Muscle of arm (tissue), 12 donors: Measurements from ENCODE around the gene TKT. TPM values are rescaled to one million over a fixed set of nuclear protein-coding genes. Genes with fewer than 3 reads are reported as not detected.
"Not testable (repeated sequence)": the region's sequence is repeated elsewhere in the genome, so short reads cannot be mapped to it uniquely, and the experiment has no call there.

Source experiments
- DNase-seq: peaks from one replicate; pipeline ENCODE4 v3.0.0-alpha.2; 2013
- polyA plus RNA-seq, 12 donors: library from polyadenylated mRNA; unstranded; fragments of 120-200 nt; gene quantifications; one replicate each; pipeline ENCODE4 v1.2.1, GENCODE V29; 2013; ENCODE audit not compliant: insufficient read length in 12 of 12

The TKT gene
- polyA plus RNA-seq, 12 donors, result 24.9 to 75.6 (median 28.2) TPM; not detected in 1

GRCh38 chr3:53264718-53265117, 8.9 kb upstream of the TKT start:
- DNase-seq, result no peak

DNA sequence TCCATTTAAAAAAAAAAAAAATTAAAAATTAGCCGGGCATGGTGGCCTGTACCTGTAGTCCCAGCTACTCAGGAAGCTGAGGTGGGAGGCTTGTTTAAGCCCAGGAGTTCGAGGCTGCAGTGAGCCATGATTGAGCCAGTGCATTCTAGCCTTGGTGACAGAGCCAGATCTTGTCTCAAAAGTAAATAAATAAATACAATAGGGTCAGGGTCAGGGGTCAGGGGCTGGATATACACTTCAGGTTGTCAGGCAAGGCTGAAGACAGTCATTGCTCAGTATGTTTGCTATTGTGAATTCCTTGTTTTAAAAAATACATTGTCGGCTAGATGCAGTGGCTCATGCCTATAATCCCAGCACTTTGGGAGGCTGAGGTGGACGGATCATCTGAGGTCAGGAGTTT, 8.1 kb upstream of the TKT start:
- DNase-seq, result no peak

- DNase-seq, result no peak
These were observed 5.9 kb upstream of the TKT start for GRCh38 chr3:53261712-53262111.

DNA sequence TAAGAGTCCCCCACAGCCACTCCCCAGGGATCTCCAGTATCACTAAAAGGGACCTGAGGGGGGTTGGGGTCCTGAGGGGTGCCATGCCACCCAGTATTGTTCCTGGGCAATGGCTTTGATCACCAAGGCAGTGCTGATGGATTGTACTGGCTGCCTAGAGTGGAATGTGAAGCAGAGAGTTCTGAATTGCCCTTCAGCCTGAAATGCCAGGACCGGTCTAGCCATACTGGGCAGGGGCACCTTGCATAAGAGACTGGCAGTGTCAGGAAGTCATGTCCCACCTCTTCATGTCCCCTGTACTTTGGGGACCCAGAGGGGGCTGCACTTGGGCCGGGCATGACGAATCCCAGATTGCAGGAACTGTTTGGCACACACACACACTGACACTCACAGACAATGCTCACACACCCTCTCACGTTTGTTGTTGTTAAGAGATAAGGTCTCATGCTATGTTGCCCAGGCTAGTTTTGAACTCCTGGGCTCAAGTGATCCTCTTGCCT, 4.5 kb upstream of the TKT start:
- DNase-seq, result no peak

DNA sequence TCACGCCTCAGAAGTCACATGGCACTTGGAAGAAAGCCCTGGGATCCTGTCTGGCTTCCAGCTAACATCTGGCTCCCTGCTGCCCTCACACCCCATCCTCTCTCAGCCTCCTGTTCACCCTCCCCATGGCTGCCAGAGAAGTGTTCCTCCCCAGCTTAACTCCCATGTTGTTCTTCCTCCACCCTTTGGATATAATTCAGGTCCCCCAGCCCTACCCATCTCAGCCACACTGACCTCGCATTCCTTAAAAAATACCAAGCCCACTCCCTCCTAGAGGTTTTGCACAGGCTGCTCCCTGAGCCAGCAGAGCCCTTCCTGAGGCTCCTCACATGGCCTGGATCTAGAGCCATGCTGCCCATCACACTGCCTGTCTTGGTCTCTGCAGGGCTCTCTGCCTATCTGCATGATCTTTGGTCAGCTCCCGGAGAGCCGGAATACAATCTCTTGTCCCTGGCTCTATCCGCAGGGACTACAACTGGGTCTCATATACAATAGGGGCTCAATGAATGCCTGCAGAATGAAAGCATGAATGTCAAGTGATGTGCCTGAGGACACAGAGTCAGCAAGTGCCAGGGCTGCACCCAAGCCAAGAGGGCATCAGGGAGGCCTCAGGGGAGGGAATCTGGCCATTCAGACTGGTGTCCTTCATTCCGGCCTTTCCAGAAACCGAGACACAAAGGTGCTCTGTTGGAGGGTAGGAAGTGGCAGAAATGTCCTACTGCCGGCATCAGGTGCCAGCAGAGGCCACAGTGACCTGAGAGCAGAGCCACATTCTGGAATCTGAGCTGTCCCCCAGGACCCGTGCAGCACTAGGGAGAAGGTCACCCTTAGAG, 3.8 kb upstream of the TKT start:
- DNase-seq, result no peak

DNA sequence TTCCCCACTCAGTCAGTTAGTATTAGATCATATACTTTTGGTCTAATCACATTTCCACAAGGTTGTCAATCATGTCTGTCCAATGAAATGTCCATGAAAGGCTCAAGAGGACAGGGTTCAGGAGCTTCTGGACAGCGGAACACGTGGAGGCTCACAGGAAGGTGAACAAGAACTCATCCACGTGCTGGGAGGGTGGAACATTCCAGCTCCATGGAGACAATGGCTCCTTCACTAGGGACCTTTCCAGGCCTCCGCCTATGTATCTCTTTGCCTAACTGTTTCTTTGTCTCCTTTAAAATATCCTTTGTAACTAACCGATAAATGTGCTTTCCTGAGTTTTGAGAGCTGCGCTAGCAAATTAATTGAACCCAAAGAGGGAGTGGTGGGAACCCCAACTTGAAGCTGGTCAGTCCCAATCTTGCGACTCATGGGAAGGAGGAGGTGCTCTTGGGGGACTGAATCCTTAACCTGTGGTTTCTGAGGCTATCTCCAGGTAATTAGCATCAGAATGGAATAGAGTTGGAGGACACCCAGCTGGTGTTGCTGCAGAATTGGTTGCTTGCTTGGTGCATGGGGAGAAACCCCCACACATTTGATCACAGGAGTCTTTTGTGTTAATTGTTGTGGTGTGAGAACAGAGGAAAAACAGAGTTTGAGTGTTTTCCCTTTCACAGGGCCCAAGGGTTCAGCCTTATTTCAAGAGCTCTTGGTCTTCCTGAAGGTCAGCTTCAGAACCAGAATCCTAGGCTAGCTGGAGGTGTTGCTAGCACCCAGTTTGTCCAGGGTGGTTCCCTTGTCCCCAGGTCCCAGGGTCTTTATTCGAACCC, 3.0 kb upstream of the TKT start:
- no peak for DNase-seq

DNA sequence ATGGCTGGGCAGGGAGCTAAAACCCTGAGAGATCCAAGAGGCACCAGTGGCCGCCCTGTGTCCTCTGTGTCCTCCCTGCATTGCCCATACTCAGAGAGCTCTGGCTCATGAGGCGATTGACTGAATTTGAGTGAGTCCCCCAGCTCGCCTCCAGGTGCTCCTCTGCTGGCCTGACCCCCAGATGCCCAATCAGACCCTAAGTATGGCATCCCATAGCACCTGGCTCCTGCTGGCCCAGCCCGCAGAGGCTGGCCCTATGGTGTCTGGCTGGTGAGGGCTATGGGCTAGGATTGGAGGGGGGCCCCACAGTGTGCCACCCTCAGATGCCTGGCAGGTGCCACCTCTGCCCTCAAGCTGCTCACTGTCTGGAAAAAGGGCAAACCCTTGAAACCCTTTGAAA, 1.6 kb upstream of the TKT start:
- DNase-seq, result no peak

GRCh38 chr3:53256704-53257055, 858 bp upstream of the TKT start:
- DNase-seq, result no peak

- peak; percentile 22 for DNase-seq
These were observed 423 bp downstream of the TKT start for GRCh38 chr3:53255423-53255774.

DNA sequence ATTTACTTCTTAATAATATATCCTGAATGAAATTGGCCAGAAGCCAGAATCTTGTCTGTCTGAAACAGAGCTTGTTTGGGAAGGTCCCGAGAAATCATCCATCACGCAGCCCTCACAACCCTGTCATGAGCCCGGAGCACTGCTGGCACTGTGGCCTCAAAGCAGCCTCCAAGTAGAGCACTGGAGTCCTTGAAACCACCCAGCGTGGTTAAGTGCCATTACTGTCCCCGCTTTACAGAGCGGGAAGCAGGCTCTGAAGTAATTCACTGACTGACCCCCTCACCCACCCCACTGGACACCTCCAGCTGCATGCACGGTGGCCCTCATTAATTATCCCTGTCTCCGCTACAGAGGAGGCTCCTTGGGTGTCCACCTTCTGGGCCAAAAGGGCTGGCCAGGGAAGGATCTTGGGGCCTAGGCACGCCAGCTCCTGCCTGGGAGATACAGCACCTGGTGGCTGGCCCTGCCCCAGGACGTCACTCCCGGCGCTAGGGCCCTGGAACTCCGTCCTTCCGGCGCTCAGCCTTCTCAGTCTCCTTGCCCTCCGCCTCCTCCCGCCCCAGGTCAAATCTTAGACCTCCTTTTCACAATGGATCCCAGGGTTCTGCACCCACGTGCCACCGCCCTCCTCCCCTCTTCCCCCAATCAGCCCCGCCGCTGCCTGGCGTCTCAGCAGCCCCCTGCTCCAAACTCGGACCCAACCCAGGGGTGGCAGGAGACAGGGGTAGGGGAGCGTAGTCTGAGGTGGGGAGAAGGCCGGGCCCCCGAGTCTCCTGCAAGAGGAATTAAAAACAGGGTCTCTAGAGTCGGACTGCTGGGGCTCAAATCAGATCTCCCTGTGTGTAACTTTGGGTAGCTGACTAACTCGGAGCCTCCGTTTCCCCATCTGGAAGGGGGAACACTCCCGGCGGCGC, 1.1 kb downstream of the TKT start:
- peak; percentile 38 for DNase-seq

GRCh38 chr3:53253707-53254508, 1.9 kb downstream of the TKT start:
- no peak for DNase-seq

- DNase-seq, result not testable (repeated sequence)
These were observed 2.9 kb downstream of the TKT start for GRCh38 chr3:53252947-53253322.

GRCh38 chr3:53252096-53252946, 3.5 kb downstream of the TKT start:
- DNase-seq, result no peak

DNA sequence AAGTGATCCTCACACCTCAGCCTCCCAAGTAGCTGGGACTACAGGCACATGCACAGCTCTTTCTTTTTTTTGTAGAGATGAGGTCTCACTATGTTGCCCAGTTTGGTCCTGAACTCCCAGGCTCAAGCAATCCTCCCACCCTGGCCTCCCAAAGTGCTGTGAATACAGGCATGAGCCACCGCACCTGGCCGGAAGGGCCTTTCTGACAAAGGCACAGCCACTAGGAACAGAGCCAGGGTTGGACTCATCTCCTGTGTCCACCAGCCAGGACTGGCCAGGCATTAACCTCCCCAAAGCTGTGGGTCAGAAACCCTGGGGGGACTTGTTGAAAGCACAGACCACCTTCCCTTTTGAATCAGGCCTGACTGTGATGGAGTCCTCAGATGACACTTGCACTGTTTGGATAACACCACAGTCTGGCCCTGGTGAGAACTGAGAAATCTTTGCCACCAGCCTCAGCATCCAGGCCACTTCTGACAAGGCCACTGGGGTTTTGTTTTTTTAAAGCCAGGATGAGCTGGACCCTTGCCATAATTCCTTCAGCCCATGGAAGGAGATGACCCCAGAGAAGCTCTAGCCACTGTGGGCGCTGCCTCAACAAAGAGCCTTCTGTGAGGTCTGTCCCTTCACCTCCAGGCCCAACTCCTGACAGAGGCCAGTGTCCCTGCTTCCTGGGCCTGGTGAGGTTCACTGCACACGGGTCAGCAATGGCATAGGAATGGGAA, 4.8 kb downstream of the TKT start:
- no peak for DNase-seq

GRCh38 chr3:53250453-53250852, 5.4 kb downstream of the TKT start:
- DNase-seq, result no peak

DNA sequence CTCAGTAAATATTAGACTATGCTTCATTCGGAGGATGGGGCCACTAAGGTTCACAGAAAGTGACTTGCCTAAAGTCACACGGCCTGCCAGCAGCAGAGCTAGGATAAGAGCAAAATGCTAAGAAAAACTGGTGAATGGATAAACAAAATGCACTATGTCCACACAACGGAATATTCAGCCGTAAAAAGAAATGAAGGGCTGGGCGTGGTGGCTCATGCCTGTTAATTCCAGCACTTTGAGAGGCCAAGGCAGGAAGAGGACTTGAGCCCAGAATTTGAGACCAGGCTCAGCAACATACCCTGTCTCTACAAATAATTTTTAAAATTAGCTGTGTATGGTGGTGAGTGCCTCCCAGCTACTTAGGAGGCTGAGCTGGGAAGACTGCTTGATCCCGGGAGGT, 7.7 kb downstream of the TKT start:
- no peak for DNase-seq

- no peak for DNase-seq
These were observed 8.2 kb downstream of the TKT start for GRCh38 chr3:53247619-53248018.

DNA sequence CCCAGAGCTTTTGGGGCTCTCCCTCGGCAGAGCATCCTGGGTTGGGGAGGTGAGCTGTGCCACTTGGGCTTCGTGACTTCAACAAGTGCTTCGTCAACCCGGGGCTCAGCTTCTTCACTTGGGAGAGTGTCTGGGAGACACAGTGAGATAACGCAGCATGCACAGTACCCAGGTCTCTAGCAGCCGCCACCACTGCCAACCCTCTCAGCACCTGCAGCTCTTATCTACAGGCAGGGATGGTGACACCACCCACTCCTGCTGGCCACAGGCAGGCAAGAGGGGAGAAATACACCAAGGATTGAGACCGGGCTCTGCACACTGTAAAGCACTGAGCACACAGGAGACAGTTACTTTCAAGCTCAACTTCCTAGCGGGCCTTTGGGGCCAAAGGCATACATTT, 11.6 kb downstream of the TKT start:
- no peak for DNase-seq

- no peak for DNase-seq
These were observed 12.0 kb downstream of the TKT start for GRCh38 chr3:53243785-53244184.

GRCh38 chr3:53243165-53243564, 12.7 kb downstream of the TKT start:
- DNase-seq, result no peak
